H1 (cell line): ENCODE data around the gene UPK1B. TPM values are rescaled to one million over a fixed set of nuclear protein-coding genes. Genes with fewer than 3 reads are reported as not detected.

ENCODE experiments used
- CTCF ChIA-PET: fragments of 300-600 bp; sonication (Branson Sonifier 250); formaldehyde crosslinking; loops from one replicate; lab custom pipeline; 2021; ENCODE audit not compliant: partially characterized antibody; lab: Charles Lee
- POLR2A ChIA-PET: fragments of 300-600 bp; sonication (Branson Sonifier 250); formaldehyde crosslinking; loops from one replicate; lab custom pipeline; 2021; ENCODE audit warnings: inconsistent platforms; ENCODE audit not compliant: partially characterized antibody; lab: Charles Lee
- DNase-seq, 2 experiments: peaks; one replicate each; pipeline versions ENCODE4 v3.0.0 to v3.0.0-alpha.2; 2010 to 2022; ENCODE audit warnings: low spot score in 2 of 2, low read depth in 1 of 2, mixed read lengths in 1 of 2
- FAIRE-seq: peaks from 2 replicates; lab custom pipeline; 2011; peaks lifted over from hg19 to GRCh38; lab: Jason Lieb, UNC
- H2AFZ ChIP-seq: 2 replicates; pipeline ENCODE4 v1.8.1; 2012; ENCODE audit warnings: low read length, inconsistent platforms
- H2AK5ac ChIP-seq: 2 replicates; pipeline ENCODE4 v1.6.1; 2013; ENCODE audit warnings: low read depth, low read length
- H2BK120ac ChIP-seq: replicated peaks from 2 replicates; pipeline ENCODE3; 2013; ENCODE audit warnings: low read depth, low read length, inconsistent platforms
- H2BK12ac ChIP-seq: 2 replicates; pipeline ENCODE4 v1.6.1; 2013; ENCODE audit warnings: low read depth, low read length
- H2BK15ac ChIP-seq: 2 replicates; pipeline ENCODE4 v1.6.1; 2013; ENCODE audit warnings: low read length
- H2BK20ac ChIP-seq: 2 replicates; pipeline ENCODE4 v1.6.1; 2013; ENCODE audit warnings: low read length
- H2BK5ac ChIP-seq: 2 replicates; pipeline ENCODE4 v1.6.1; 2013; ENCODE audit warnings: low read depth, low read length
- H3K14ac ChIP-seq: 2 replicates; pipeline ENCODE4 v1.6.1; 2013; ENCODE audit warnings: inconsistent platforms; ENCODE audit not compliant: insufficient read length
- H3K18ac ChIP-seq: 2 replicates; pipeline ENCODE4 v1.6.1; 2013; ENCODE audit warnings: low read length; ENCODE audit errors: extremely low read depth
- H3K23ac ChIP-seq: 2 replicates; pipeline ENCODE4 v1.6.1; 2013; ENCODE audit warnings: inconsistent platforms; ENCODE audit not compliant: insufficient read length
- H3K23me2 ChIP-seq: 2 replicates; pipeline ENCODE4 v1.6.1; 2013; ENCODE audit warnings: low read depth, low read length
- H3K27ac ChIP-seq: 2 replicates; pipeline ENCODE4 v1.6.1; 2011; ENCODE audit warnings: low read depth, low read length, inconsistent platforms
- H3K27me3 ChIP-seq, 4 experiments: replicated peaks in 1 of 4; 1 replicate in 1 of 4; 2 replicates in 3 of 4; pipeline versions ENCODE4 v1.6.1 to v1.8.1; 2011 to 2013; ENCODE audit warnings: low read length in 3 of 4, mild to moderate bottlenecking in 3 of 4, inconsistent platforms in 2 of 4, mixed read lengths in 2 of 4, moderate library complexity in 1 of 4; ENCODE audit not compliant: control insufficient read depth in 3 of 4, insufficient read depth in 3 of 4; ENCODE audit errors: extremely low read depth in 1 of 4
- H3K36me3 ChIP-seq, 4 experiments: 2 replicates each; pipeline versions ENCODE4 v1.6.1 to v1.8.1; 2011 to 2013; ENCODE audit warnings: mild to moderate bottlenecking in 4 of 4, low read length in 3 of 4, moderate library complexity in 2 of 4, control low read depth in 1 of 4, inconsistent platforms in 1 of 4; ENCODE audit not compliant: insufficient read depth in 4 of 4, control insufficient read depth in 2 of 4
- H3K4ac ChIP-seq: replicated peaks from 2 replicates; pipeline ENCODE3; 2013; ENCODE audit warnings: low read length, low read depth, mixed read lengths, inconsistent platforms; ENCODE audit not compliant: insufficient read length
- H3K4me1 ChIP-seq, 4 experiments: replicated peaks in 1 of 4; 1 replicate in 1 of 4; 2 replicates in 3 of 4; pipeline versions ENCODE4 v1.6.1 to v1.8.1; 2011 to 2013; ENCODE audit warnings: low read length in 3 of 4, inconsistent platforms in 2 of 4, mixed read lengths in 1 of 4; ENCODE audit not compliant: insufficient read depth in 4 of 4, control insufficient read depth in 3 of 4
- H3K4me2 ChIP-seq, 2 experiments: 2 replicates each; pipeline versions ENCODE4 v1.6.1 to v1.8.1; 2011 to 2013; ENCODE audit warnings: low read depth in 2 of 2, low read length in 2 of 2, control low read depth in 1 of 2, inconsistent platforms in 1 of 2, mild to moderate bottlenecking in 1 of 2; ENCODE audit not compliant: insufficient read depth in 1 of 2
- H3K4me3 ChIP-seq, 4 experiments: fragments of 200-600, 300-600 bp in 1 of 4; sonication (generic), shearing (Covaris generic), sonication (Bioruptor Twin) in 1 of 4; 2 replicates each; pipeline versions ENCODE4 v1.5.1 to v1.8.1; 2011 to 2016; ENCODE audit warnings: low read length in 4 of 4, low read depth in 3 of 4, control low read depth in 2 of 4, inconsistent platforms in 2 of 4, mild to moderate bottlenecking in 2 of 4, mixed read lengths in 1 of 4, moderate library complexity in 1 of 4; ENCODE audit not compliant: insufficient read depth in 2 of 4; ENCODE audit errors: extremely low read depth in 1 of 4
- H3K56ac ChIP-seq: replicated peaks from 2 replicates; pipeline ENCODE3; 2013; ENCODE audit warnings: low read depth, mild to moderate bottlenecking, mixed read lengths, low read length, inconsistent platforms; ENCODE audit not compliant: insufficient read length
- H3K79me1 ChIP-seq: 2 replicates; pipeline ENCODE4 v1.6.1; 2013; ENCODE audit warnings: low read depth, low read length, control low read depth
- H3K79me2 ChIP-seq, 2 experiments: 2 replicates each; pipeline versions ENCODE4 v1.6.1 to v1.8.1; 2012 to 2013; ENCODE audit warnings: low read length in 2 of 2, mild to moderate bottlenecking in 2 of 2, inconsistent platforms in 1 of 2; ENCODE audit not compliant: insufficient read depth in 2 of 2, control insufficient read depth in 1 of 2
- H3K9ac ChIP-seq, 4 experiments: replicated peaks in 1 of 4; 1 replicate in 1 of 4; 2 replicates in 3 of 4; pipeline versions ENCODE4 v1.6.1 to v1.8.1; 2011 to 2013; ENCODE audit warnings: low read depth in 3 of 4, low read length in 3 of 4, control low read depth in 2 of 4, mild to moderate bottlenecking in 2 of 4, moderate library complexity in 2 of 4, inconsistent platforms in 1 of 4; ENCODE audit errors: extremely low read depth in 1 of 4
- H3K9me3 ChIP-seq, 2 experiments: 2 replicates each; pipeline versions ENCODE4 v1.6.1 to v1.8.1; 2012 to 2013; ENCODE audit warnings: mild to moderate bottlenecking in 2 of 2, moderate library complexity in 2 of 2, control low read depth in 1 of 2, inconsistent platforms in 1 of 2, low read depth in 1 of 2, low read length in 1 of 2, mixed read lengths in 1 of 2; ENCODE audit not compliant: insufficient read depth in 2 of 2
- H4K20me1 ChIP-seq, 2 experiments: replicated peaks in 1 of 2; 2 replicates each; pipeline versions ENCODE3 to v1.8.1; 2011 to 2013; ENCODE audit warnings: inconsistent platforms in 2 of 2, low read length in 2 of 2, mild to moderate bottlenecking in 1 of 2; ENCODE audit not compliant: insufficient read depth in 2 of 2, control insufficient read depth in 1 of 2
- H4K5ac ChIP-seq: 2 replicates; pipeline ENCODE4 v1.6.1; 2013; ENCODE audit warnings: low read length, low read depth, mixed read lengths, inconsistent platforms; ENCODE audit not compliant: insufficient read length
- H4K8ac ChIP-seq: 2 replicates; pipeline ENCODE4 v1.8.0; 2013; ENCODE audit warnings: mild to moderate bottlenecking, moderate library complexity, low read length, inconsistent platforms; ENCODE audit not compliant: insufficient read depth; ENCODE audit errors: extremely low read depth
- H4K91ac ChIP-seq: replicated peaks from 2 replicates; pipeline ENCODE3; 2013; ENCODE audit warnings: low read length, mixed read lengths, inconsistent platforms; ENCODE audit not compliant: insufficient read length
- WGBS, 2 experiments: shearing (Covaris generic) in 1 of 2; methylation state at CpG; one replicate each; pipeline versions ENCODE4 v1.1.6 to v1.1.7; 2013 to 2015; ENCODE audit warnings: low lambda C conversion rate in 2 of 2, mixed read lengths in 2 of 2, inconsistent platforms in 1 of 2, low coverage in 1 of 2, missing lambda C conversion rate in 1 of 2; ENCODE audit not compliant: insufficient replicate concordance in 2 of 2, insufficient coverage in 1 of 2, insufficient read length in 1 of 2; ENCODE audit errors: extremely low coverage in 1 of 2, missing lambda C conversion rate in 1 of 2; 5-methylcytosine and 5-hydroxymethylcytosine counted together
- polyA plus RNA-seq, 7 experiments: library from polyadenylated mRNA; depleted of rRNA in 3 of 7; stranded (reverse) in 5 of 7; unstranded in 2 of 7; fragments of >200 nt in 5 of 7; fragments of 200-250 nt in 2 of 7; gene quantifications; 1 replicate in 5 of 7; 2 replicates in 1 of 7; 4 replicates in 1 of 7; pipeline versions ENCODE4 v1.2.1 to v1.2.3, GENCODE V29; 2011 to 2013; ENCODE audit warnings: missing spikeins in 2 of 7, mixed read lengths in 2 of 7
- total RNA-seq: library from RNA; stranded (reverse); fragmentation: NEBNext Ultra II Directional; extraction: Animal tissue kit (Norgen Biotek cat#: 25700); gene quantifications from 2 replicates; pipeline ENCODE4 v1.2.1, GENCODE V29; 2021

The UPK1B gene
- total and polyA plus RNA-seq, 2 of the 8 experiments (the other 6 are each of a cell fraction or from before 2014, with no cell fraction given), result 0.67 to 0.68 TPM

DNA sequence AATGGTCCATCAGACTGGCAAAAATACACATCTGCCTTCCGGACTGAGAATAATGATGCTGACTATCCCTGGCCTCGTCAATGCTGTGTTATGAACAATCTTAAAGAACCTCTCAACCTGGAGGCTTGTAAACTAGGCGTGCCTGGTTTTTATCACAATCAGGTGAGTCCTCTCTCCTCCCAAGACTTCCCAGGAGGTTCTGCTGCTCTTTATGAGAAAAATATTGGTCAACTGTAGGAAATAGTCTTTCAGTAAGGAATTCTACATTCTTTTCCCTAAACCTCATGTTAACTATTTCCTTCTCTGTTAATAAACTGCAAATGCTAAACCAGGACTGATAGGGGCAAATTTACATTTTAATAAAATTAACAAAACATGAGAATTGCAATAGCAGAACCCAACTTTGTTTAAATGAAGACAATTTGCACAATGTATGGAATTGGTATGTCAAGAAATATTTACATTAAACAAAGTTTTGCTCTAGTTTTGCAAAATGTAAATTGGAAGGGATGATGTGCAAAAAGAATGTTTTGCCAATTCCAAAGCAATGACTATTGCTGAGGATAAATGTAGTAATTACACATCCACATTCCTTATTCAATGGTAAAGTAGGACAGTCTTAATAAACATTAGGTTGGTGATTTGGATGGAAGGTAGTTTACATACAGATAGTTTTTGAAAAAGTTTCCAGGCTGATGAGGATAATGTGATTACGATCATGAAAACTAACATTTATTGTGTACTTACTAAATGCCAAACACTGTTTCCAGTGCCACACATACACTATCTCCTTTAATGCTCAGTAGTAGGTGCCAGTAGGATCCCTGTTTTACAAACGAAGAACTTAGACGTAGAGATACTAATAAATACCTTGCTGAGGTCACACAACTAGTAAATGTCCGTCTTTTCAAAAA lies 21.1 kb downstream of the UPK1B start:
- peak; percentile 13 for FAIRE-seq
- Histone ChIP-seq H3K4me2 (no peak overlapping the region), H4K5ac (no peak overlapping the region), H4K20me1 (no peaks in the 10 kb centered on the region), H2BK5ac (no peak overlapping the region), H3K27me3 (no peaks in the 10 kb centered on the region), H2BK12ac (no peak overlapping the region), H3K27ac (no peak overlapping the region), H3K4me3 (no peak overlapping the region), H3K23me2 (no peaks in the 10 kb centered on the region; the same call in 1 of the 2 replicates), H3K4ac (no peak overlapping the region), H3K79me2 (no peaks in the 10 kb centered on the region), H3K18ac (no peak overlapping the region), H3K9me3 (no peaks in the 10 kb centered on the region), H4K8ac (no peak overlapping the region), H3K14ac (no peak overlapping the region), H4K91ac (no peak overlapping the region), H3K56ac (no peak overlapping the region), H2BK20ac (no peak overlapping the region), H3K9ac (no peak overlapping the region), H2BK15ac (no peak overlapping the region), H3K23ac (no peak overlapping the region), H2BK120ac (no peak overlapping the region), H3K36me3 (no peaks in the 10 kb centered on the region), H2AFZ (no peak overlapping the region), H3K79me1 (no peaks in the 10 kb centered on the region), H3K4me1 (no peaks in the 10 kb centered on the region), H2AK5ac (no peak overlapping the region)
- 87% methylated on average over 7 of the region's 7 CpGs; no CpG with 5 or more reads in 1 of the 2 experiments for WGBS, 2 experiments
- ChIA-PET POLR2A (no interaction called here), CTCF (no interaction called here)
- DNase-seq, result no peak
